HG02943 (cell line): ENCODE results near the gene GLDC.
"Not testable (repeated sequence)": the region's sequence is repeated elsewhere in the genome, so short reads cannot be mapped to it uniquely, and the experiment has no call there.

Source experiments
- ATAC-seq: cut with Tn5 transposase; IDR thresholded peaks from one replicate; pipeline ENCODE4 v1.9.1; 2021; ENCODE audit warnings: mild to moderate bottlenecking, low read depth, moderate library complexity; ENCODE audit not compliant: unreplicated experiment

Gene GLDC

GRCh38 chr9:6645355-6646292 lies at the start of gene GLDC:
Gene GLDC (minus strand): TSS chr9:6645729. CDS start chr9:6645499, 230 bp downstream.
- peak; percentile 92 for ATAC-seq

- no peak for ATAC-seq
Observed at GRCh38 chr9:6692881-6693361, 47.4 kb upstream of the GLDC start.

GRCh38 chr9:6692433-6692832 lies 46.9 kb upstream of the GLDC start:
- no peak for ATAC-seq

GRCh38 chr9:6690675-6691070 lies 45.1 kb upstream of the GLDC start:
- ATAC-seq = not testable (repeated sequence)

DNA sequence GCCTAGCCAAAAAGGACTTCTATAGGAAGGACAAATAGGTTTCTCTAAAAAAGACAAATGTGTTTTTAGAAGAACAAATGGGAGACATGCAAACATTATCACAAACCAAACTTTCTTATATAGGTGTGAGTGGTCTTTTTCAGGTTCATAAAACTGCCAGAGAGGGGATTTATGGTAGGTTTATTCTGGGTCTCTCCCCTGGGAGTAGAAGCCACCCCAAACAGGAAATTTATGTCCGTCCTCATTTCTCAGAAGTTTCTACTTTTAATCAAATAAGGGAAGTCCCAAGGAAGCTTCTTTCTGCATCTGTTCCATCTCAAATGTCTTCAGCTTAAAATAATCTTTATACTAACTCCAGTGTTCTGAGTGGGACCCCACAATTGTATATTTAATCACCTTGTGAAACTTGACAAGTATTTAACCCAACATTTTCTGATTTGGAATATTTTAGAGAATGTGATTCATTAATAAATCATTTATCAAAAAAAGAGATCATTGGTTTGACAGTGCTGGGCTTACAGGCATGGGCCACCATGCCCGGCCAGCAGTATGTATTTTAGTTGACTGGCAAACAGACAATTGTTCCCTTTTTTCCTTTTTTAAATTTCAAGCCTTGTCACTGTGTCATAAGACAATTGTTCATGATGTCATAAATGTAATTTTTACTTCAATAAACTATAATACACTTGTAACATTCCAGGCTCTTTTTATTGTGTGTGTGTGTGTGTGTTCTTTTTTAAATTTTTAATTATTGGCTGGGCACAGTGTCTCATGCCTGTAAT lies 44.6 kb upstream of the GLDC start:
- ATAC-seq = no peak

GRCh38 chr9:6687180-6687579 lies 41.7 kb upstream of the GLDC start:
- no peak for ATAC-seq

- no peak for ATAC-seq
Observed at GRCh38 chr9:6686396-6686795, 40.9 kb upstream of the GLDC start.

DNA sequence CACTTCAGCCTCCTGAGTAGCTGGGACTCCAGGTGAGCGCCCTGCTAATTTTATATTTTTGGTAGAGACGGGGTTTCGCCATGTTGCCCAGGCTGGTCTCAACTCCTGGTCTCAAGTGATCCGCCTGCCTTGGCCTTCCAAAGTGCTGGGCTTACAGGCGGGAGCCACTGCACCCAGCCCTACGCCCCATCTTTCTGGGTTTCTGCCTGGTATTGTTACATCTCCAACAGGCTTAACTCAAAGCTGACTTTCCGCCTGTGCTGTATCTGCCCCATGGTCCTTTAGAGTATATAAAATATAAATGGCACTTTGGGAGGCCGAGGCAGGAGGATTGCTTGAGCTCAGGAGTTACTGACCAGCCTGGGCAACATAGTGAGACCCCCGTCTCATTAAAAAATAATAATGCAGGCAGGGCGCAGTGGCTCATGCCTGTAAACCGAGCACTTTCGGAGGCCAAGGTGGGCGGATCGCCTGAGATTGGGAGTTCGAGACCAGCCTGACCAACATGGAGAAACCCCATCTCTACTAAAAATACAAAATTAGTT lies 36.5 kb upstream of the GLDC start:
- peak; percentile 0 for ATAC-seq

DNA sequence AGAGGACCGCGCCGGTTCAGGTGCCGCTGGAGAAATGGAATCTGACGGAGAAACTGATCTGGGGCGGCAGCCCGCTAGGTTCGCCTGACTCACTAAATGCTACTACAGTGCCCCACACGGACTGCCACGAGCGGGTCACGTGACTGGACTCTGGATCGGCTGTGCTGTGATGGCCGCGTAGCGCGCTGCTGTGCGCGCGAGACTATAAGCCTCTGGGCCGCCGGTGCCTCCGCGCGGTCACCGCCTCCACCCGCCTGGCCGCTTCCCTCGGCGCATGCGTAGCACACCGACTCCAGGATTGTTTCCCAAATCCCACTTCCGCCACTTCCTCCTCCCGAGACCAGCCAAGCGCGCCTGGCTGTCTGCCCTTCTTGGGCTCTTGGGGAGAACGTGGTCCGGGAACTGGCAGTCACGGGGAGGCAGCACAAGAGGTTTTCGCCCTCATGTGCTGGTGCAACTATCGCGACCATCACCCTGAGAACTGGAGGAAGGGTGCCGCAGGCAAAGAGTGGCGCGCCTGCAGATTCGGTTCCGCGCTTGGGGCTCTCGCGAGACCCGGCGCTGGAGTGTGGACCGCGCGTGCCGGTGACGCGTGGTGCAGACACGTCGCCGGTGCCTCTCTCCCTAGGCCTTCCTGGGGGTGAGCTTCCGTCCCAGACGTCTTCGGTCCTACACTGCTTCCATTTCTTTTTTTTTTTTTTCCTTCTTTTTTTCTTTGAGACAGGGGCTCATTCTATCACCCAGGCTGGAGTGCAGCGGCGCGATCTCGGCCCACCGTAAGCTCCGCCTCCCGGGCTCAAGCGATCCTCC lies 35.8 kb upstream of the GLDC start:
- peak; percentile 68 for ATAC-seq

GRCh38 chr9:6680797-6681146 lies 35.2 kb upstream of the GLDC start:
- peak; percentile 16 for ATAC-seq

GRCh38 chr9:6677803-6678202 lies 32.3 kb upstream of the GLDC start:
- ATAC-seq = no peak

- no peak for ATAC-seq
Observed at GRCh38 chr9:6676254-6676921, 30.9 kb upstream of the GLDC start.

DNA sequence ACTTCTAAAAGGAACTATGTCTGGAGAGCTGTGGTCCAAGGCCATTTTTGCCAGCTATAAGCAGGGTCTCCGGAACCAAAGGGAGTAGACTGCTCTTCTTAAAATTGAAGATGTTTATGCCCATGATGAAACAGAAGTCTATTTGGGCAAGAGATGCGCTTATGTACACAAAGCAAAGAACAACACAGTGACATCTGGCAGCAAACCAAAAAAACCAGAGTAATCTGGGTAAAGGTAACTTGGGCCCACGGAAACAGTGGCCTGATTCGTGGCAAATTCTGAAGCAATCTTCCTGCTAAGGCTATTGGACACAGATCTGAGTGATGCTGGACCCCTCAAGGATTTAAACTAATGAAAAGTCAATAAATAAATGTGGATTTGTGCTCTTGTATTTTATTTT lies 29.7 kb upstream of the GLDC start:
- no peak for ATAC-seq

DNA sequence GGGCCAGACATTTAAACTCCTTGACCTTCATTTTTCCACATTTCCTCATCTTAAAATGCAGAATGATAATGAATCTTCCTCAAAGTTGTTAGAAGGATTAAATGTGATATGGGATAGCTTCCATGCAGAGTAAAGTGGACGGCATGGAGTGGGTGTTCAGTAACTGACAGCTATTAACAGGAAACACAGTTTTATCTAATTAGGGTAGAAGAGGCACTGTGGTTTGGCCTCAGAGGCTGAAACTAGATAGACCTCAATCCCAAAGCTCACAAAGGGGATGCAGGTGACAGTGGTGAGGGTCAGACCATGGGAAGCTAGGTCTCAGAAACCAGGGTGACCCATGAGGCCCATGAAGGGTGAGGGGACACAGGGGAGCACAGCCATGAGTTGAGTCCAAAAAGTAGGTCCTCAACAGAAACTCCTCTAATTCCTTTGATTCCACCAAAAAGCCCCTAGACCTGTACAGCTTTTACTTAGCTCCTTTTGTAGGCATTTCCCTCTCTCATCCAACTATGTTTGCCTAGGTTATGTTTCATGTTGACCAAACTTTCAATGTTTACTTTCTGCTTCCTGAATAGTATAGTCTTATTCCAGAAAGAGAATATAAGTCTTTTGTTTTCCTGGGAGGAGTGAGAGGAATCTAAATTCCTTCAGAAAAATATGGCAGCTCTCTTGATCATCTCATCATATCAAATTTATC lies 27.9 kb upstream of the GLDC start:
- ATAC-seq = no peak

- ATAC-seq = no peak
Observed at GRCh38 chr9:6672118-6672517, 26.6 kb upstream of the GLDC start.

DNA sequence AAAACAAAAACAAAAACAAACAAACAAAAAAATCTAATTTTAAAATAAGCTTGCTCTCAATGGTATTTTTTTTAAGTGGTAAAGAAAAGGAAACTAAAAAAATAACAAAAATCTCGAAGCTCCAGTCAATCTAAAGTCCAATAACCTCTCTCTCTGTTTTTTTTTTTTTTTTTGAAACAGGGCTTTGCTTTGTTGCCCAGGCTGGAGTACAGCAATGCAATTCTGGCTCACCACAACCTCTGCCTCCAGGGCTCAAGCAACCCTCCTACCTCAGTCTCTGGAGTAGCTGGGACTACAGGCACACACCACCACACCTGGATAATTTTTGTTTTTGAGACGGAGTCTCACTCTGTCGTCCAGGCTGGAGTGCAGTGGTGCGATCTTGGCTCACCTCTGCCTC lies 25.9 kb upstream of the GLDC start:
- no peak for ATAC-seq

GRCh38 chr9:6669881-6670280 lies 24.4 kb upstream of the GLDC start:
- no peak for ATAC-seq

DNA sequence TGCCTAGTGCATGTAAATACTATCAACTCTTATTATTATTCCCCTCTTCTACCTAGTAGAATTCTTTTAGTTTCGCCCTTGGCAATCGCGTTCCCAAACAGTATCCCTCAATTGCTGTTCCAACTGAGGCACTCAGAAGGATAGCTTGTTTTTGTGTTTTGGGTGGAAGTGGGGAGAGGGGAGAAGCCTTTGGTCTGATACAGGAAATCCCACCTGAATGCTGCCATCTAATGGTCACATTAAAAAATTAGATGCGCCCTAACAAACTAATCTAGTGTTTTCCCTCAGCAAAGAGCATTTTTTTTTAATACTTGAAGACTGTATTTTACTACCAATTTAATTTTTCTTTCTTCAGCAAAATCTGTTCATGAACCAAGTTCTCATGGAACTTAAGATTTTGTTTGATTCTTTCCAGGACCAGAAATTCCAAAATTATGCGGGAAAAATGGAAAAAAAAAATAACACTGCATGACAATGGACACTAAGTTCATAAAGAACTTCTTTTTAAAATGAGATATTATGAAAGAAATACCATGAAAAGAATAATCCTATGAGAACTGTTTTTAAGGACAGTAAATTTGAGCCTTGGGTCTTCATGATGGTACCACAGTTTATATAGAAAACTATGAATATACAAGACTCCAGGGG lies 22.2 kb upstream of the GLDC start:
- no peak for ATAC-seq

DNA sequence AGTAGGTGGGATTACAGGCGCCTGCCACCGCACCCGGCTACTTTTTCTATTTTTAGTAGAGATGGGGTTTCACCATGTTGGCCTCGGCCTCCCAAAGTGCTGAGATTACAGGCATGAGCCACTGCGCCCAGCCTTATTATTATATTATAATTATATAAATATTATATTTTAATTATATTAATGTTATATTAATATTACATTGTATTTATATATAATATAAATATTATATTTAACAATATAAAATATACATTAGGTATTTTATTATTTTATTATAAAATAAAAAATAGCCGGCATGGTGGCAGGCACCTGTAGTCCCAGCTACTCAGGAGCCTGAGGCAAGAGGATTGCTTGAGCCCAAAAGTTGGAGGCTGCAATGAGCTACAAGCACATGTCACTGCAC lies 21.6 kb upstream of the GLDC start:
- ATAC-seq = no peak
